Measurements from ENCODE around the gene WDR48.

WDR48 gene

GRCh38 chr3:39124876-39125840 is 73.3 kb downstream of the WDR48 start:
- no peak for DNase-seq

GRCh38 chr3:39125841-39126500 is 74.2 kb downstream of the WDR48 start:
- no peak for DNase-seq

GRCh38 chr3:39126532-39127071 is 74.8 kb downstream of the WDR48 start:
- peak; percentile 45 to 54 for DNase-seq

GRCh38 chr3:39127269-39127907 is 75.6 kb downstream of the WDR48 start:
- no peak for DNase-seq

GRCh38 chr3:39127908-39128304 is 76.1 kb downstream of the WDR48 start:
- no peak for DNase-seq

- DNase-seq = no peak
These were observed 77.1 kb downstream of the WDR48 start for GRCh38 chr3:39128951-39129350.

GRCh38 chr3:39130026-39130425 is 78.2 kb downstream of the WDR48 start:
- DNase-seq = no peak

GRCh38 chr3:39130693-39131265 is 79.0 kb downstream of the WDR48 start:
- no peak for DNase-seq

- DNase-seq = no peak
These were observed 80.6 kb downstream of the WDR48 start for GRCh38 chr3:39132096-39133092.

- no peak for DNase-seq
These were observed 81.3 kb downstream of the WDR48 start for GRCh38 chr3:39133093-39133490.

- DNase-seq = no peak
These were observed 82.0 kb downstream of the WDR48 start for GRCh38 chr3:39133822-39134221.

- DNase-seq = no peak
These were observed 82.5 kb downstream of the WDR48 start for GRCh38 chr3:39134305-39134704.

- no peak for DNase-seq
These were observed 83.5 kb downstream of the WDR48 start for GRCh38 chr3:39135170-39135805.

- DNase-seq = no peak
These were observed 85.0 kb downstream of the WDR48 start for GRCh38 chr3:39136533-39137434.

GRCh38 chr3:39137435-39137936 is 85.7 kb downstream of the WDR48 start:
- no peak for DNase-seq

GRCh38 chr3:39137991-39138803 is 86.4 kb downstream of the WDR48 start:
- DNase-seq = no peak

GRCh38 chr3:39138804-39139415 is 87.1 kb downstream of the WDR48 start:
- no peak for DNase-seq

- no peak for DNase-seq
These were observed 87.6 kb downstream of the WDR48 start for GRCh38 chr3:39139442-39139841.
